Thymus (tissue), 11 donors: ENCODE results near the gene PFKM. TPM values are rescaled to one million over a fixed set of nuclear protein-coding genes. Genes with fewer than 3 reads are reported as not detected.

Experiments
- DNase-seq, 9 donors: peaks; one replicate each; pipeline ENCODE4 v3.0.0-alpha.2; 2013; ENCODE audit warnings: low spot score in 9 of 9, low read depth in 6 of 9, missing footprints in 1 of 9
- H3K27ac ChIP-seq, 2 donors: one replicate each; pipeline ENCODE4 v1.5.1; 2013; ENCODE audit warnings: control low read depth in 1 of 2, low read depth in 1 of 2, low read length in 1 of 2, mild to moderate bottlenecking in 1 of 2, moderate library complexity in 1 of 2
- H3K27me3 ChIP-seq, 2 donors: one replicate each; pipeline ENCODE4 v1.5.1; 2013; ENCODE audit warnings: low read length in 1 of 2; ENCODE audit not compliant: control insufficient read depth in 2 of 2, insufficient read depth in 1 of 2
- H3K36me3 ChIP-seq, 2 donors: one replicate each; pipeline ENCODE4 v1.5.1; 2013; ENCODE audit warnings: low read length in 1 of 2, mild to moderate bottlenecking in 1 of 2, moderate library complexity in 1 of 2; ENCODE audit not compliant: control insufficient read depth in 2 of 2, insufficient read depth in 2 of 2
- H3K4me1 ChIP-seq, 2 donors: one replicate each; pipeline ENCODE4 v1.5.1; 2013; ENCODE audit warnings: low read length in 2 of 2; ENCODE audit not compliant: control insufficient read depth in 2 of 2, insufficient read depth in 2 of 2
- H3K4me3 ChIP-seq, 2 donors: one replicate each; pipeline ENCODE4 v1.5.1; 2013; ENCODE audit warnings: low read length in 2 of 2, control low read depth in 1 of 2, mild to moderate bottlenecking in 1 of 2
- H3K9me3 ChIP-seq, 2 donors: one replicate each; pipeline ENCODE4 v1.5.1; 2013; ENCODE audit warnings: low read length in 1 of 2, mild to moderate bottlenecking in 1 of 2; ENCODE audit not compliant: control insufficient read depth in 2 of 2, insufficient read depth in 1 of 2
- WGBS: extraction: QIAGEN DNeasy Blood & Tissue Kit; methylation state at CpG from one replicate; pipeline ENCODE4 v1.1.7; 2013; 5-methylcytosine and 5-hydroxymethylcytosine counted together
- polyA plus RNA-seq: library from polyadenylated mRNA; stranded (reverse); fragments of 200-250 nt; gene quantifications from one replicate; pipeline ENCODE4 v1.2.3, GENCODE V29; 2013
- total RNA-seq: library from RNA; stranded (reverse); fragments of 120-200 nt; gene quantifications from one replicate; pipeline ENCODE4 v1.2.4, GENCODE V29; 2013
- donor health status: healthy.

The PFKM gene
- total and polyA plus RNA-seq, 2 donors = 12.8 to 16.1 TPM

DNA sequence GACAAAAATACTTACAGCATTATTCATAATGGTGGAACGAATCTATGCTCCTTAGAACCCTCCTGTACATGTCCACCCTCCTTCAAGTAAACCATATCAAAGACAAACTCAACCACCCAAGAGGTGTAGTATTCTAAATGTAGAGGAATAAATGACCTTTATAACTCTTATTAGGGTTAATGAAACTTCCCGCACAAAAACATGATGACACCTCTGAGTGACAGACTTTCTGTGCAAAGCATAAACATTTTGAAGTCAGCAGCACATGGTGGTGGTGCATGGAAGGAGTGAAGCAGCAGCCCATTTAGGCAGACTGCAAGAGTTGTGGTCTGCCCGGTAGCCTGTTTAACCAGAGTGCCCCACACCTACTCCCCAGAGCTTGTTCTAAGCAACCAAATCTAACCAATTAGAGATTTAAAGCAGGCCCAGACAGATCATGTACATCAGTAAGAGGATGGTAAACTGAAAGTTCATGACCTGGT lies 38.8 kb downstream of the PFKM start:
- WGBS = 72% methylated on average over 3 of the region's 3 CpGs
- Histone ChIP-seq H3K4me1 (peaks cover 12 to 18% of the 10 kb centered on the region in 2 donors), H3K36me3 (peaks cover 5 to 7% of the 10 kb centered on the region in 2 donors), H3K9me3 (no peaks in the 10 kb centered on the region), H3K27ac (peak overlapping the region; percentile 92 to 96), H3K27me3 (no peaks in the 10 kb centered on the region), H3K4me3 (peak overlapping the region; percentile 89 to 94)
- peak in 1 of 9 donors; percentile 7 for DNase-seq

DNA sequence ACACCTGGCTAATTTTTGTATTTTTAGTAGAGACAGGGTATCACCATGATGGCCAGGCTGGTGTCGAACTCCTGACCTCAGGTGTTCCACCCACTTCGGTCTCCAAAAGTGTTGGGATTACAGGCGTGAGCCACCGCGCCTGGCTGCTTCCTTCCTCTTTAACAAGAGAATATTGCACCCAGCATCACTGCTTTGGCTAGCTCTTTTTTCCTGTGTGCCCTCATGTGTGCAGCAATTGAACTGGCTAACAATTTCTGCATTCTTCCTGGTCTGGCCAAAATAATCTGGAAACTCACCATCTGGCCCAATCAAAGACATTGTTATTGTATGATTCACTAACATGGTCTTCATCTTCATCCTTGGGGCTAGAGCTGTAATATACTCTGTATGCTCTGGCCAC lies 40.9 kb downstream of the PFKM start:
- Histone ChIP-seq H3K27ac (no peak overlapping the region), H3K4me3 (no peak overlapping the region), H3K27me3 (no peaks in the 10 kb centered on the region), H3K9me3 (no peaks in the 10 kb centered on the region), H3K4me1 (peaks cover 12 to 18% of the 10 kb centered on the region in 2 donors), H3K36me3 (no peaks in the 10 kb centered on the region)
- 78% methylated on average over 5 of the region's 5 CpGs for WGBS
- no peak for DNase-seq

- H3K4me1 ChIP-seq = peaks cover 10 to 18% of the 10 kb centered on the region in 2 donors
- DNase-seq = no peak
- peaks cover 0 to 2% of the 10 kb centered on the region in 2 donors for H3K27me3 ChIP-seq
- H3K27ac ChIP-seq = no peak overlapping the region
- H3K4me3 ChIP-seq = no peak overlapping the region
- no peaks in the 10 kb centered on the region for H3K36me3 ChIP-seq
- no peaks in the 10 kb centered on the region for H3K9me3 ChIP-seq
- WGBS = 43% methylated on average over 2 of the region's 2 CpGs
Measured at GRCh38 chr12:48160807-48161206, 41.6 kb downstream of the PFKM start.

- Histone ChIP-seq H3K9me3 (no peaks in the 10 kb centered on the region), H3K27me3 (peaks cover 0 to 5% of the 10 kb centered on the region in 2 donors), H3K4me3 (no peak overlapping the region), H3K4me1 (peaks cover 0 to 4% of the 10 kb centered on the region in 2 donors), H3K27ac (no peak overlapping the region), H3K36me3 (no peaks in the 10 kb centered on the region)
- WGBS = 93% methylated on average over 5 of the region's 5 CpGs
- DNase-seq = no peak
Measured at GRCh38 chr12:48163150-48163747, 44.1 kb downstream of the PFKM start.

- Histone ChIP-seq H3K4me1 (peaks cover 0 to 3% of the 10 kb centered on the region in 2 donors), H3K9me3 (no peaks in the 10 kb centered on the region), H3K4me3 (no peak overlapping the region), H3K27ac (no peak overlapping the region), H3K36me3 (no peaks in the 10 kb centered on the region), H3K27me3 (peaks cover 0 to 7% of the 10 kb centered on the region in 2 donors)
- no peak for DNase-seq
- 98% methylated on average over 2 of the region's 2 CpGs for WGBS
Measured at GRCh38 chr12:48164451-48164850, 45.3 kb downstream of the PFKM start.

- Histone ChIP-seq H3K27ac (no peak overlapping the region), H3K27me3 (peaks cover 0 to 7% of the 10 kb centered on the region in 2 donors), H3K4me1 (peaks cover 0 to 3% of the 10 kb centered on the region in 2 donors), H3K9me3 (no peaks in the 10 kb centered on the region), H3K4me3 (no peak overlapping the region), H3K36me3 (no peaks in the 10 kb centered on the region)
- 46% methylated on average over 2 of the region's 2 CpGs for WGBS
- DNase-seq = peak; percentile 19 to 79 (median 66)
Measured at GRCh38 chr12:48165089-48165981, 46.2 kb downstream of the PFKM start.

DNA sequence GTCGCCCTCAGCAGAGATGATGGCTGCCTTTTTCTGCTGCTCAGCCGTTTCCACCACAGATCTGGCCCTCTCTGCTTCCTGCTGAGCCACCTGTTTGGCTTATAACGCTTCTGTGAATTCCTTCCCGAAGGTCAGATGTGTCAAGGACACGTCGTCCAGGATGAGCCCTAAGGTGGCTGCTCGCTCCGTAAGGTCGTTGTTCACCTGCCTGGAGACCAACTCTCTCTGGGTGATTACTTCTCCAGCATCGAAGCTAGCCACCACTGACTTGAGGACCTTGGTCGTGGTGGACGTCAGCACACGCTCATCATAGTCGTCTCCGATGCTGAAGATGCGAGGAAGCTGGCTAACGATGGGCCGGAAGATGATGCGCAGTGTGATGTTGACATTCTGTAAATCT lies 49.8 kb downstream of the PFKM start:
- H3K9me3 ChIP-seq = no peaks in the 10 kb centered on the region
- H3K27ac ChIP-seq = no peak overlapping the region
- H3K36me3 ChIP-seq = no peaks in the 10 kb centered on the region
- no peaks in the 10 kb centered on the region for H3K4me1 ChIP-seq
- H3K27me3 ChIP-seq = peaks cover 0 to 7% of the 10 kb centered on the region in 2 donors
- no peak overlapping the region for H3K4me3 ChIP-seq
- no peak for DNase-seq
- WGBS = 96% methylated on average over 19 of the region's 19 CpGs

GRCh38 chr12:48175613-48176416 lies 56.7 kb downstream of the PFKM start:
- Histone ChIP-seq H3K36me3 (no peaks in the 10 kb centered on the region), H3K4me1 (no peaks in the 10 kb centered on the region), H3K27ac (no peak overlapping the region), H3K4me3 (no peak overlapping the region), H3K9me3 (no peaks in the 10 kb centered on the region), H3K27me3 (peaks cover 2 to 27% of the 10 kb centered on the region in 2 donors)
- whole genome bisulfite sequencing = 69% methylated on average over 3 of the region's 3 CpGs
- DNase-seq = no peak
